Right lobe of liver (tissue), 4 donors: ENCODE measurements around the gene B4GALT4.

ENCODE experiments used
- CTCF ChIP-seq, 4 donors: fragments of 200-600 bp in 3 of 4; fragments of 450-650 bp in 1 of 4; IDR thresholded peaks; one replicate each; pipeline versions ENCODE4 v1.5.1 to v1.8.0; 2016 to 2022; ENCODE audit warnings: antibody characterized with exemption in 4 of 4, mild to moderate bottlenecking in 2 of 4
- POLR2A ChIP-seq: fragments of 450-650 bp; IDR thresholded peaks from one replicate; pipeline ENCODE4 v1.6.1; 2017; ENCODE audit warnings: antibody characterized with exemption, mild to moderate bottlenecking
- donor health status: DM: no; HTN: no; CAD: no.
- donor health status: DM: no; HTN: no; CAD: no.
- donor health status: DM: no; HTN: yes; CAD: no.

GRCh38 chr3:119211193-119211592 is 29.5 kb downstream of the B4GALT4 start:
- no peak for TF ChIP-seq CTCF (IDR thresholded peaks at IDR 0.05)
- TF ChIP-seq POLR2A = no peak
